ENCODE results near the gene LUC7L3. TPM values are rescaled to one million over a fixed set of nuclear protein-coding genes. Genes with fewer than 3 reads are reported as not detected.

The LUC7L3 gene
- total and polyA plus RNA-seq, 2 of the 13 experiments (the other 11 are each of a cell fraction or from before 2014, with no cell fraction given), result 108 to 120 TPM

- no peak for TF ChIP-seq ZBTB4 (CRISPR knock-in tag; IDR thresholded peaks at IDR 0.05; ENCODE audit: borderline replicate concordance)
- TF ChIP-seq CREB3 (CRISPR knock-in tag; IDR thresholded peaks at IDR 0.05), result no peak
- TF ChIP-seq BRD4 (CRISPR knock-in tag; IDR thresholded peaks at IDR 0.05), result no peak
- TF ChIP-seq PCBP2 (optimal IDR thresholded peaks at IDR 0.05; ENCODE audit: low read depth, low read length, poor library complexity, severe bottlenecking), result no peak
- 0 out of 2 replicates have a peak, but pooled peaks have one; percentile 27 for TF ChIP-seq CHD4 (IDR thresholded peaks at IDR 0.05; ENCODE audit: borderline replicate concordance, low read length)
- TF ChIP-seq ZNF574 (CRISPR knock-in tag; IDR thresholded peaks at IDR 0.05), result 0 out of 2 replicates have a peak, but pooled peaks have one; percentile 2
- TF ChIP-seq ZNF503 (CRISPR knock-in tag; IDR thresholded peaks at IDR 0.05), result no peak
- TF ChIP-seq ZNF326 (CRISPR knock-in tag; IDR thresholded peaks at IDR 0.05; ENCODE audit: borderline replicate concordance), result no peak
- no peak for TF ChIP-seq SETDB1 (CRISPR knock-in tag; IDR thresholded peaks at IDR 0.05; ENCODE audit: borderline replicate concordance)
- TF ChIP-seq GABPB1 (CRISPR knock-in tag; IDR thresholded peaks at IDR 0.05), result no peak
- no peak for TF ChIP-seq ZNF547 (CRISPR knock-in tag; IDR thresholded peaks at IDR 0.05)
Measured at GRCh38 chr17:50682441-50682840, 37.0 kb upstream of the LUC7L3 start (continued).
